ENCODE measurements around the gene CCDC107.
"Not testable (repeated sequence)": the region's sequence is repeated elsewhere in the genome, so short reads cannot be mapped to it uniquely, and the experiment has no call there.

The CCDC107 gene

GRCh38 chr9:35639631-35640030 is 18.5 kb upstream of the CCDC107 start:
- no peaks in the 10 kb centered on the region for H3K9me3 ChIP-seq (ENCODE audit: control insufficient read depth, insufficient read depth, low read depth, low read length)
- TF ChIP-seq KLF8 (tag by site-specific recombination; IDR thresholded peaks at IDR 0.05) (no peak), ZNF580 (tag by site-specific recombination; IDR thresholded peaks at IDR 0.05) (no peak), ZNF701 (tag by site-specific recombination; IDR thresholded peaks at IDR 0.05) (no peak), RBAK (tag by site-specific recombination; IDR thresholded peaks at IDR 0.05) (no peak), ZNF366 (tag by site-specific recombination; conservative IDR thresholded peaks at IDR 0.05) (no peak)
- H3K27ac ChIP-seq (ENCODE audit: extremely low read depth, low read depth, low read length), result no peak overlapping the region
- ChIA-PET POLR2A (interaction anchor here (1.0 to 1.5 kb wide), 2 partner anchors 9 to 18 kb away, joined by 3 read pairs; partner anchors contain the start of genes CCDC107 and RMRP), CTCF (interaction anchor here (0.8 to 1.3 kb wide), 2 partner anchors 29 to 57 kb away, joined by 3 read pairs; no protein-coding TSS in a partner anchor)
- no peaks in the 10 kb centered on the region for H3K4me1 ChIP-seq (ENCODE audit: control insufficient read depth, insufficient read depth, low read length)
- H3K36me3 ChIP-seq (ENCODE audit: control insufficient read depth in 2 of 2, insufficient read depth in 1 of 2, low read length in 2 of 2), result no peaks in the 10 kb centered on the region
- no peak overlapping the region for H3K4me3 ChIP-seq (ENCODE audit: low read depth, low read length)

- H3K36me3 ChIP-seq (ENCODE audit: control insufficient read depth in 2 of 2, insufficient read depth in 1 of 2, low read length in 2 of 2); H3K4me1 ChIP-seq (ENCODE audit: control insufficient read depth, insufficient read depth, low read length); H3K4me3 ChIP-seq (ENCODE audit: low read depth, low read length); H3K27ac ChIP-seq (ENCODE audit: extremely low read depth, low read depth, low read length); H3K9me3 ChIP-seq (ENCODE audit: control insufficient read depth, insufficient read depth, low read depth, low read length): not testable (repeated sequence)
- ChIA-PET CTCF (interaction anchor here (0.7 kb wide), 1 partner anchor 9 kb away, joined by 3 read pairs; no protein-coding TSS in a partner anchor), POLR2A (interaction anchor here (1.0 to 1.5 kb wide), 2 partner anchors 9 to 17 kb away, joined by 3 read pairs; partner anchors contain the start of genes CCDC107 and RMRP)
Observed at GRCh38 chr9:35640431-35640830, 17.7 kb upstream of the CCDC107 start.

GRCh38 chr9:35641478-35641877 is 16.6 kb upstream of the CCDC107 start:
- H3K4me1 ChIP-seq (ENCODE audit: control insufficient read depth, insufficient read depth, low read length); H3K36me3 ChIP-seq (ENCODE audit: control insufficient read depth in 2 of 2, insufficient read depth in 1 of 2, low read length in 2 of 2); CTCF ChIA-PET; H3K27ac ChIP-seq (ENCODE audit: extremely low read depth, low read depth, low read length); H3K9me3 ChIP-seq (ENCODE audit: control insufficient read depth, insufficient read depth, low read depth, low read length); H3K4me3 ChIP-seq (ENCODE audit: low read depth, low read length); POLR2A ChIA-PET: not testable (repeated sequence)

- H3K36me3 ChIP-seq (ENCODE audit: control insufficient read depth in 2 of 2, insufficient read depth in 1 of 2, low read length in 2 of 2), result no peaks in the 10 kb centered on the region
- no peak overlapping the region for H3K27ac ChIP-seq (ENCODE audit: extremely low read depth, low read depth, low read length)
- TF ChIP-seq ZNF433 (tag by site-specific recombination; IDR thresholded peaks at IDR 0.05; ENCODE audit: low read depth) (no peak), ZBTB7A (tag by site-specific recombination; IDR thresholded peaks at IDR 0.05; ENCODE audit: low read depth) (no peak), ZNF155 (tag by site-specific recombination; IDR thresholded peaks at IDR 0.05) (no peak), ZSCAN4 (tag by site-specific recombination; IDR thresholded peaks at IDR 0.05) (no peak), ZNF610 (tag by site-specific recombination; IDR thresholded peaks at IDR 0.05; ENCODE audit: borderline replicate concordance) (no peak)
- POLR2A ChIA-PET, result no interaction called here
- no peaks in the 10 kb centered on the region for H3K4me1 ChIP-seq (ENCODE audit: control insufficient read depth, insufficient read depth, low read length)
- H3K9me3 ChIP-seq (ENCODE audit: control insufficient read depth, insufficient read depth, low read depth, low read length), result no peaks in the 10 kb centered on the region
- H3K4me3 ChIP-seq (ENCODE audit: low read depth, low read length), result no peak overlapping the region
- CTCF ChIA-PET, result interaction anchor here (1.4 kb wide), 1 partner anchor 32 kb away, joined by 6 read pairs; no protein-coding TSS in a partner anchor
Observed at GRCh38 chr9:35643046-35643445, 15.0 kb upstream of the CCDC107 start.

GRCh38 chr9:35645736-35646135 is 12.4 kb upstream of the CCDC107 start:
- POLR2A ChIA-PET, result interaction anchor here (0.5 to 4.5 kb wide), 5 partner anchors 12 to 86 kb away, joined by 3 to 41 read pairs (median 5); partner anchors contain the start of genes ARHGEF39, CCDC107, CREB3 and RMRP
- peak overlapping the region; percentile 62 for H3K4me3 ChIP-seq (ENCODE audit: low read depth, low read length)
- not testable (repeated sequence) for H3K27ac ChIP-seq (ENCODE audit: extremely low read depth, low read depth, low read length); H3K4me1 ChIP-seq (ENCODE audit: control insufficient read depth, insufficient read depth, low read length); H3K9me3 ChIP-seq (ENCODE audit: control insufficient read depth, insufficient read depth, low read depth, low read length); H3K36me3 ChIP-seq (ENCODE audit: control insufficient read depth in 2 of 2, insufficient read depth in 1 of 2, low read length in 2 of 2)
- CTCF ChIA-PET, result interaction anchor here (0.6 to 4.8 kb wide), 25 partner anchors 10 to 593 kb away, joined by 3 to 74 read pairs (median 4); partner anchors contain the start of genes ARHGEF39, CCDC107 and RMRP

Data from HEK293 (cell line).